Liver (tissue), 3 donors: ENCODE data around the gene RTF1.

Source experiments
- JUND ChIP-seq, 2 donors: IDR thresholded peaks; 2 replicates each; pipeline ENCODE4 v1.6.1; 2016; ENCODE audit warnings: antibody characterized with exemption in 2 of 2
- RAD21 ChIP-seq, 2 donors: IDR thresholded peaks; 2 replicates each; pipeline ENCODE4 v1.6.1; 2016; ENCODE audit warnings: antibody characterized with exemption in 2 of 2, mild to moderate bottlenecking in 2 of 2
- TAF1 ChIP-seq: conservative IDR thresholded peaks from 2 replicates; pipeline ENCODE4 v1.6.1; 2016; ENCODE audit warnings: antibody characterized with exemption, mild to moderate bottlenecking
- YY1 ChIP-seq: IDR thresholded peaks from 2 replicates; pipeline ENCODE4 v1.6.1; 2016; ENCODE audit warnings: antibody characterized with exemption, mild to moderate bottlenecking
- TF ChIP-seq, protein P1 (sequence below): fragments of 150-350 bp; IDR thresholded peaks from 2 replicates; pipeline ENCODE4 v1.5.1; 2017; ENCODE audit warnings: improper control_type of control experiment, low read depth, low read length; ENCODE audit not compliant: missing input control
- TF ChIP-seq, protein P2 (sequence below): IDR thresholded peaks from 2 replicates; pipeline ENCODE4 v1.6.1; 2016; ENCODE audit warnings: antibody characterized with exemption, mild to moderate bottlenecking
- TF ChIP-seq, protein P3 (sequence below): IDR thresholded peaks from 2 replicates; pipeline ENCODE4 v1.6.1; 2016; ENCODE audit warnings: antibody characterized with exemption
- TF ChIP-seq, protein P4 (sequence below): IDR thresholded peaks from 2 replicates; pipeline ENCODE4 v1.6.1; 2016; ENCODE audit warnings: antibody characterized with exemption
- TF ChIP-seq, protein P5 (sequence below): IDR thresholded peaks from 2 replicates; pipeline ENCODE4 v1.6.1; 2016; ENCODE audit warnings: antibody characterized with exemption
- donor health status: healthy.
- donor health status: healthy.

DNA sequence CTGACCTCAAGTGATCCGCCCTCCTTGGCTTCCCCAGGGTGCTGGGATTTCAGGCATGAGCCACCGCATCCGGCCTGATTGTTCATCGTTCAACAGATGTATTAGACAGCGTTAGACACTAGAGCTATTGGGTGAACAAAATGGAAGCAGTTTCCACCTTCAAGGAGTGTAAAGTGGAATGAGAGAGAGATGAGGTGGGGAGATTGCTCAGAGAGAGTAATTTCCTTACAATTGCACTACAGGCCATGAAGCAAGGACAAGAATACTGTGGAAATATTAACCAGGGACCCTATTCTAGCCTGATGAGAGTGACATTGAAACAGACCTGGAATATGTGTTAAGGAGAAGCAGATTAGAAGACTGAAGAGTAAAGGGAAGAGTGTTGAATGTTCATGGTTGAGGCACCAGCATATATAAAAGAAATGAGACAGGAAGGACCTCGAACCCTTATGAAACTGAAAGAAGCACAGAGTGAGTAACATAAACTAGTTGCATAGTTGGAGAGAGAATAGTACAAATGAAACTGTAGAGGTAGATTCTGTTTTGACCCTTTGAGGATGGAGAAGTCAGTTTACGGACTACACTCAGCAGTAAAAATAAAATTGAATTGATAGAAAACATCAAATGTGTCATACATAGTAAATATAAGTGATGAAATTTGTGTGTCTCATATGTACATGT, 7.2 kb downstream of the RTF1 start:
- TF ChIP-seq, protein P1, sequence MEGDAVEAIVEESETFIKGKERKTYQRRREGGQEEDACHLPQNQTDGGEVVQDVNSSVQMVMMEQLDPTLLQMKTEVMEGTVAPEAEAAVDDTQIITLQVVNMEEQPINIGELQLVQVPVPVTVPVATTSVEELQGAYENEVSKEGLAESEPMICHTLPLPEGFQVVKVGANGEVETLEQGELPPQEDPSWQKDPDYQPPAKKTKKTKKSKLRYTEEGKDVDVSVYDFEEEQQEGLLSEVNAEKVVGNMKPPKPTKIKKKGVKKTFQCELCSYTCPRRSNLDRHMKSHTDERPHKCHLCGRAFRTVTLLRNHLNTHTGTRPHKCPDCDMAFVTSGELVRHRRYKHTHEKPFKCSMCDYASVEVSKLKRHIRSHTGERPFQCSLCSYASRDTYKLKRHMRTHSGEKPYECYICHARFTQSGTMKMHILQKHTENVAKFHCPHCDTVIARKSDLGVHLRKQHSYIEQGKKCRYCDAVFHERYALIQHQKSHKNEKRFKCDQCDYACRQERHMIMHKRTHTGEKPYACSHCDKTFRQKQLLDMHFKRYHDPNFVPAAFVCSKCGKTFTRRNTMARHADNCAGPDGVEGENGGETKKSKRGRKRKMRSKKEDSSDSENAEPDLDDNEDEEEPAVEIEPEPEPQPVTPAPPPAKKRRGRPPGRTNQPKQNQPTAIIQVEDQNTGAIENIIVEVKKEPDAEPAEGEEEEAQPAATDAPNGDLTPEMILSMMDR: no peak
- TF ChIP-seq JUND (IDR thresholded peaks at IDR 0.05) (no peak), RAD21 (IDR thresholded peaks at IDR 0.05) (no peak), YY1 (no peak), TAF1 (no peak)
- TF ChIP-seq, protein P2, sequence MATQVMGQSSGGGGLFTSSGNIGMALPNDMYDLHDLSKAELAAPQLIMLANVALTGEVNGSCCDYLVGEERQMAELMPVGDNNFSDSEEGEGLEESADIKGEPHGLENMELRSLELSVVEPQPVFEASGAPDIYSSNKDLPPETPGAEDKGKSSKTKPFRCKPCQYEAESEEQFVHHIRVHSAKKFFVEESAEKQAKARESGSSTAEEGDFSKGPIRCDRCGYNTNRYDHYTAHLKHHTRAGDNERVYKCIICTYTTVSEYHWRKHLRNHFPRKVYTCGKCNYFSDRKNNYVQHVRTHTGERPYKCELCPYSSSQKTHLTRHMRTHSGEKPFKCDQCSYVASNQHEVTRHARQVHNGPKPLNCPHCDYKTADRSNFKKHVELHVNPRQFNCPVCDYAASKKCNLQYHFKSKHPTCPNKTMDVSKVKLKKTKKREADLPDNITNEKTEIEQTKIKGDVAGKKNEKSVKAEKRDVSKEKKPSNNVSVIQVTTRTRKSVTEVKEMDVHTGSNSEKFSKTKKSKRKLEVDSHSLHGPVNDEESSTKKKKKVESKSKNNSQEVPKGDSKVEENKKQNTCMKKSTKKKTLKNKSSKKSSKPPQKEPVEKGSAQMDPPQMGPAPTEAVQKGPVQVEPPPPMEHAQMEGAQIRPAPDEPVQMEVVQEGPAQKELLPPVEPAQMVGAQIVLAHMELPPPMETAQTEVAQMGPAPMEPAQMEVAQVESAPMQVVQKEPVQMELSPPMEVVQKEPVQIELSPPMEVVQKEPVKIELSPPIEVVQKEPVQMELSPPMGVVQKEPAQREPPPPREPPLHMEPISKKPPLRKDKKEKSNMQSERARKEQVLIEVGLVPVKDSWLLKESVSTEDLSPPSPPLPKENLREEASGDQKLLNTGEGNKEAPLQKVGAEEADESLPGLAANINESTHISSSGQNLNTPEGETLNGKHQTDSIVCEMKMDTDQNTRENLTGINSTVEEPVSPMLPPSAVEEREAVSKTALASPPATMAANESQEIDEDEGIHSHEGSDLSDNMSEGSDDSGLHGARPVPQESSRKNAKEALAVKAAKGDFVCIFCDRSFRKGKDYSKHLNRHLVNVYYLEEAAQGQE: no peak
- TF ChIP-seq, protein P3, sequence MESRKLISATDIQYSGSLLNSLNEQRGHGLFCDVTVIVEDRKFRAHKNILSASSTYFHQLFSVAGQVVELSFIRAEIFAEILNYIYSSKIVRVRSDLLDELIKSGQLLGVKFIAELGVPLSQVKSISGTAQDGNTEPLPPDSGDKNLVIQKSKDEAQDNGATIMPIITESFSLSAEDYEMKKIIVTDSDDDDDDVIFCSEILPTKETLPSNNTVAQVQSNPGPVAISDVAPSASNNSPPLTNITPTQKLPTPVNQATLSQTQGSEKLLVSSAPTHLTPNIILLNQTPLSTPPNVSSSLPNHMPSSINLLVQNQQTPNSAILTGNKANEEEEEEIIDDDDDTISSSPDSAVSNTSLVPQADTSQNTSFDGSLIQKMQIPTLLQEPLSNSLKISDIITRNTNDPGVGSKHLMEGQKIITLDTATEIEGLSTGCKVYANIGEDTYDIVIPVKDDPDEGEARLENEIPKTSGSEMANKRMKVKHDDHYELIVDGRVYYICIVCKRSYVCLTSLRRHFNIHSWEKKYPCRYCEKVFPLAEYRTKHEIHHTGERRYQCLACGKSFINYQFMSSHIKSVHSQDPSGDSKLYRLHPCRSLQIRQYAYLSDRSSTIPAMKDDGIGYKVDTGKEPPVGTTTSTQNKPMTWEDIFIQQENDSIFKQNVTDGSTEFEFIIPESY: no peak
- TF ChIP-seq, protein P4, sequence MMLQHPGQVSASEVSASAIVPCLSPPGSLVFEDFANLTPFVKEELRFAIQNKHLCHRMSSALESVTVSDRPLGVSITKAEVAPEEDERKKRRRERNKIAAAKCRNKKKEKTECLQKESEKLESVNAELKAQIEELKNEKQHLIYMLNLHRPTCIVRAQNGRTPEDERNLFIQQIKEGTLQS: no peak
- TF ChIP-seq, protein P5, sequence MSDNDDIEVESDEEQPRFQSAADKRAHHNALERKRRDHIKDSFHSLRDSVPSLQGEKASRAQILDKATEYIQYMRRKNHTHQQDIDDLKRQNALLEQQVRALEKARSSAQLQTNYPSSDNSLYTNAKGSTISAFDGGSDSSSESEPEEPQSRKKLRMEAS: no peak
